ENCODE data around the gene MRGPRX3.

DNA sequence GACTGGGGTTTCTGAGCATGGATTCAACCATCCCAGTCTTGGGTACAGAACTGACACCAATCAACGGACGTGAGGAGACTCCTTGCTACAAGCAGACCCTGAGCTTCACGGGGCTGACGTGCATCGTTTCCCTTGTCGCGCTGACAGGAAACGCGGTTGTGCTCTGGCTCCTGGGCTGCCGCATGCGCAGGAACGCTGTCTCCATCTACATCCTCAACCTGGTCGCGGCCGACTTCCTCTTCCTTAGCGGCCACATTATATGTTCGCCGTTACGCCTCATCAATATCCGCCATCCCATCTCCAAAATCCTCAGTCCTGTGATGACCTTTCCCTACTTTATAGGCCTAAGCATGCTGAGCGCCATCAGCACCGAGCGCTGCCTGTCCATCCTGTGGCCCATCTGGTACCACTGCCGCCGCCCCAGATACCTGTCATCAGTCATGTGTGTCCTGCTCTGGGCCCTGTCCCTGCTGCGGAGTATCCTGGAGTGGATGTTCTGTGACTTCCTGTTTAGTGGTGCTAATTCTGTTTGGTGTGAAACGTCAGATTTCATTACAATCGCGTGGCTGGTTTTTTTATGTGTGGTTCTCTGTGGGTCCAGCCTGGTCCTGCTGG is 4.9 kb downstream of the MRGPRX3 start:
- TF ChIP-seq POLR2A (IDR thresholded peaks at IDR 0.05), result no peak
- TF ChIP-seq, protein P1, sequence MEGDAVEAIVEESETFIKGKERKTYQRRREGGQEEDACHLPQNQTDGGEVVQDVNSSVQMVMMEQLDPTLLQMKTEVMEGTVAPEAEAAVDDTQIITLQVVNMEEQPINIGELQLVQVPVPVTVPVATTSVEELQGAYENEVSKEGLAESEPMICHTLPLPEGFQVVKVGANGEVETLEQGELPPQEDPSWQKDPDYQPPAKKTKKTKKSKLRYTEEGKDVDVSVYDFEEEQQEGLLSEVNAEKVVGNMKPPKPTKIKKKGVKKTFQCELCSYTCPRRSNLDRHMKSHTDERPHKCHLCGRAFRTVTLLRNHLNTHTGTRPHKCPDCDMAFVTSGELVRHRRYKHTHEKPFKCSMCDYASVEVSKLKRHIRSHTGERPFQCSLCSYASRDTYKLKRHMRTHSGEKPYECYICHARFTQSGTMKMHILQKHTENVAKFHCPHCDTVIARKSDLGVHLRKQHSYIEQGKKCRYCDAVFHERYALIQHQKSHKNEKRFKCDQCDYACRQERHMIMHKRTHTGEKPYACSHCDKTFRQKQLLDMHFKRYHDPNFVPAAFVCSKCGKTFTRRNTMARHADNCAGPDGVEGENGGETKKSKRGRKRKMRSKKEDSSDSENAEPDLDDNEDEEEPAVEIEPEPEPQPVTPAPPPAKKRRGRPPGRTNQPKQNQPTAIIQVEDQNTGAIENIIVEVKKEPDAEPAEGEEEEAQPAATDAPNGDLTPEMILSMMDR (IDR thresholded peaks at IDR 0.05), result no peak

All from suprapubic skin (tissue), 3 donors.